H1 (cell line): ENCODE measurements around the gene TLE1. TPM values are rescaled to one million over a fixed set of nuclear protein-coding genes. Genes with fewer than 3 reads are reported as not detected.

Experiments
- CBX8 ChIP-seq: fragments of 300-800, 300-1000 bp; sonication (generic); IDR thresholded peaks from 2 replicates; pipeline ENCODE4 v1.7.1; 2016; ENCODE audit warnings: low read depth, low read length, borderline replicate concordance
- CEBPB ChIP-seq: IDR thresholded peaks from 2 replicates; pipeline ENCODE4 v1.6.1; 2012; ENCODE audit warnings: low read depth, low read length
- CHD7 ChIP-seq: fragments of 300-600 bp; sonication (generic); IDR thresholded peaks from 2 replicates; pipeline ENCODE4 v1.7.1; 2012; ENCODE audit warnings: low read length, moderate library complexity, mild to moderate bottlenecking, inconsistent platforms; ENCODE audit not compliant: insufficient replicate concordance
- JUN ChIP-seq: IDR thresholded peaks from 2 replicates; pipeline ENCODE4 v1.6.1; 2011; ENCODE audit warnings: low read depth, mild to moderate bottlenecking, improper control_type of control experiment, low read length
- JUND ChIP-seq: IDR thresholded peaks from 2 replicates; pipeline ENCODE4 v1.6.1; 2011; ENCODE audit warnings: mild to moderate bottlenecking, improper control_type of control experiment, low read length
- PHF8 ChIP-seq: fragments of 200-600 bp; sonication (generic); conservative IDR thresholded peaks from 2 replicates; pipeline ENCODE4 v1.7.1; 2012; ENCODE audit warnings: low read depth, mild to moderate bottlenecking, inconsistent platforms, low read length, moderate library complexity
- POLR2AphosphoS5 ChIP-seq: IDR thresholded peaks from 2 replicates; pipeline ENCODE4 v1.6.1; 2011; ENCODE audit warnings: low read depth, low read length
- SP2 ChIP-seq: IDR thresholded peaks from 2 replicates; pipeline ENCODE4 v1.6.1; 2012; ENCODE audit warnings: mild to moderate bottlenecking, low read length, inconsistent platforms
- SP4 ChIP-seq: IDR thresholded peaks from 2 replicates; pipeline ENCODE4 v1.6.1; 2012; ENCODE audit warnings: low read length, inconsistent platforms
- USF2 ChIP-seq: IDR thresholded peaks from 2 replicates; pipeline ENCODE4 v1.6.1; 2011; ENCODE audit warnings: low read length, improper control_type of control experiment
- YY1 ChIP-seq: IDR thresholded peaks from 2 replicates; pipeline ENCODE4 v1.6.1; 2011; ENCODE audit warnings: low read depth, mild to moderate bottlenecking, low read length
- polyA plus RNA-seq, 7 experiments: library from polyadenylated mRNA; depleted of rRNA in 3 of 7; stranded (reverse) in 5 of 7; unstranded in 2 of 7; fragments of >200 nt in 5 of 7; fragments of 200-250 nt in 2 of 7; gene quantifications; 1 replicate in 5 of 7; 2 replicates in 1 of 7; 4 replicates in 1 of 7; pipeline versions ENCODE4 v1.2.1 to v1.2.3, GENCODE V29; 2011 to 2013; ENCODE audit warnings: missing spikeins in 2 of 7, mixed read lengths in 2 of 7
- total RNA-seq: library from RNA; stranded (reverse); fragmentation: NEBNext Ultra II Directional; extraction: Animal tissue kit (Norgen Biotek cat#: 25700); gene quantifications from 2 replicates; pipeline ENCODE4 v1.2.1, GENCODE V29; 2021

The TLE1 gene
- total and polyA plus RNA-seq, 2 of the 8 experiments (the other 6 are each of a cell fraction or from before 2014, with no cell fraction given): 81.8 to 91.6 TPM

- TF ChIP-seq CHD7 (no peak), SP4 (no peak), JUN (no peak), POLR2AphosphoS5 (no peak), PHF8 (no peak), JUND (no peak), CEBPB (no peak), CBX8 (no peak), SP2 (no peak), YY1 (no peak), USF2 (no peak)
- TF ChIP-seq, all 59 proteins: peak for 0
Measured at GRCh38 chr9:81628897-81629296, 60.5 kb downstream of the TLE1 start (continued).
